WTC11 (cell line): ENCODE measurements around the gene H2AZ1.

ENCODE experiments used
- CTCF ChIP-seq: fragments of 200-600 bp; IDR thresholded peaks from 2 replicates; pipeline ENCODE4 v1.8.0; 2022; ENCODE audit warnings: antibody characterized with exemption
- ELF4 ChIP-seq: sonication (generic); formaldehyde crosslinking; IDR thresholded peaks from 2 replicates; pipeline ENCODE4 v1.8.1; 2022; ENCODE audit warnings: low read depth, mild to moderate bottlenecking, moderate library complexity, missing genetic modification reagents
- HMGXB4 ChIP-seq: sonication (generic); formaldehyde crosslinking; IDR thresholded peaks from 2 replicates; pipeline ENCODE4 v1.8.1; 2023; ENCODE audit warnings: mild to moderate bottlenecking, moderate library complexity, missing genetic modification reagents
- IRF2 ChIP-seq: sonication (generic); formaldehyde crosslinking; IDR thresholded peaks from 2 replicates; pipeline ENCODE4 v1.8.0; 2022; ENCODE audit warnings: low read depth, missing genetic modification reagents, borderline replicate concordance
- JAZF1 ChIP-seq: fragments of 250-450 bp; sonication (Bioruptor Pico); IDR thresholded peaks from 2 replicates; pipeline ENCODE4 v1.9.0; 2021; ENCODE audit warnings: moderate library complexity, mild to moderate bottlenecking, inconsistent platforms
- MLX ChIP-seq: sonication (generic); formaldehyde crosslinking; IDR thresholded peaks from 2 replicates; pipeline ENCODE4 v1.8.1; 2023; ENCODE audit warnings: mild to moderate bottlenecking, missing genetic modification reagents, moderate library complexity
- MXD4 ChIP-seq: fragments of 250-450 bp; sonication (Bioruptor Pico); IDR thresholded peaks from 2 replicates; pipeline ENCODE4 v1.8.0; 2021; ENCODE audit warnings: mild to moderate bottlenecking, moderate library complexity, borderline replicate concordance
- NR1H2 ChIP-seq: sonication (generic); formaldehyde crosslinking; IDR thresholded peaks from 2 replicates; pipeline ENCODE4 v1.9.0; 2021; ENCODE audit warnings: mild to moderate bottlenecking, moderate library complexity, missing genetic modification reagents
- SP1 ChIP-seq: sonication (generic); formaldehyde crosslinking; conservative IDR thresholded peaks from 2 replicates; pipeline ENCODE4 v1.8.1; 2022; ENCODE audit warnings: missing genetic modification reagents
- STAT6 ChIP-seq: sonication (generic); formaldehyde crosslinking; conservative IDR thresholded peaks from 2 replicates; pipeline ENCODE4 v1.8.1; 2023; ENCODE audit warnings: mild to moderate bottlenecking, low read depth, missing genetic modification reagents, moderate library complexity
- ZSCAN18 ChIP-seq: fragments of 250-450 bp; sonication (Bioruptor Pico); IDR thresholded peaks from 2 replicates; pipeline ENCODE4 v2.1.2; 2022; ENCODE audit warnings: mild to moderate bottlenecking, moderate library complexity

GRCh38 chr4:99946356-99947189, 3.5 kb downstream of the H2AZ1 start, which contains the start of gene DNAJB14:
- TF ChIP-seq CTCF = no peak
- TF ChIP-seq NR1H2 (CRISPR knock-in tag) = no peak
- TF ChIP-seq IRF2 = 0 out of 2 replicates have a peak, but pooled peaks have one; percentile 73
- TF ChIP-seq MLX (CRISPR knock-in tag) = no peak; the same call in 1 of the 2 replicates
- peak; percentile 82; the same call in 1 of the 2 replicates for TF ChIP-seq HMGXB4
- no peak for TF ChIP-seq ZSCAN18 (CRISPR knock-in tag)
- TF ChIP-seq JAZF1 (CRISPR knock-in tag) = no peak
- peak; percentile 60; the same call in 1 of the 2 replicates for TF ChIP-seq SP1 (CRISPR knock-in tag)
- 0 out of 2 replicates have a peak, but pooled peaks have one; percentile 13 for TF ChIP-seq ELF4
- TF ChIP-seq STAT6 (CRISPR knock-in tag) = no peak
- no peak for TF ChIP-seq MXD4 (CRISPR knock-in tag)
